WI38 (cell line): ENCODE measurements around the gene CETN1.
A peak's percentile ranks its signal among the peaks of the same experiment; 100 is the strongest.

Experiments used
- H3K4me3 ChIP-seq: 2 replicates; pipeline ENCODE4 v1.5.1; 2011; ENCODE audit warnings: low read depth, mild to moderate bottlenecking, control low read depth, low read length
- TF ChIP-seq, protein P1 (sequence below): IDR thresholded peaks from 2 replicates; pipeline ENCODE4 v1.5.1; 2012; ENCODE audit warnings: low read depth, mild to moderate bottlenecking, control low read depth, low read length

Gene CETN1

DNA sequence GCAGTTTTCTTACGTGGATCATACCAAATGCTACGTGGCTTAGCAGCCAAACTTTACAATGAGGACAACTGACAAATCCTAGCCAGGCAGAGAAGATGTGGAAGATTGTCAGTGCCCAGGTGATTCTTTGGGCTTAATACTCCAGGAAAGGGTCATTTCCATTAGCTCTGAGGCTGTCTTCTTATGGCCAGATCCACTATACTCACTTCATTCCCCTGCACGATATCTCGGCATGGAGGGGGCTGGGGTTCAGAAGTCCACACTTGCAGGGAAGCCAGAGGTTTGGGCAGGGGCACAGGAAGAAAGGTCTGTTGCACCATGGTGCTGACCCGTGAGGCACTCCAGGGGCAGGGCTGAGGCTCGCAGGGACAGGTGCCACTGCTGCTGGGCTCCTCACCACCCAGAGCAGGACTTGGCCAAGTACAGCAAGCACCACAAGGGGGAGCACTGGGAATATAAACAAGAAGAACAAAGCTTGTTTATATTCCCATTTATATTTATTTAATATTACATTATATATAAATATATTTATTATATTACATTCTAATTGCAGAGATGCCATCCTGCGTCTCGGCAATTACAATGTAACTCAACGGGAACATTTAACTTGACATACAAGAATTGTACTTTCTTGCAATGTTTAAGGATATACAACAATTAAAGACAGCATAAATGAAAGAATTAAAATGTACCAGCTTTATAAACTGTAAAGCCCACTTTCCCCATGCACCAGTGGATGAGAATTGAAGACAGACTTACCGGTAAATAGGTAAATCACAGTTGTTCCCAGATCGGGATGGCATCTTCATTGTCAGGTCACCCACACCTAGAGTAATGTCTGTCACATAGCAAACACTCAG is 43.8 kb downstream of the CETN1 start:
- H3K4me3 ChIP-seq, result no peak overlapping the region
- TF ChIP-seq, protein P1, sequence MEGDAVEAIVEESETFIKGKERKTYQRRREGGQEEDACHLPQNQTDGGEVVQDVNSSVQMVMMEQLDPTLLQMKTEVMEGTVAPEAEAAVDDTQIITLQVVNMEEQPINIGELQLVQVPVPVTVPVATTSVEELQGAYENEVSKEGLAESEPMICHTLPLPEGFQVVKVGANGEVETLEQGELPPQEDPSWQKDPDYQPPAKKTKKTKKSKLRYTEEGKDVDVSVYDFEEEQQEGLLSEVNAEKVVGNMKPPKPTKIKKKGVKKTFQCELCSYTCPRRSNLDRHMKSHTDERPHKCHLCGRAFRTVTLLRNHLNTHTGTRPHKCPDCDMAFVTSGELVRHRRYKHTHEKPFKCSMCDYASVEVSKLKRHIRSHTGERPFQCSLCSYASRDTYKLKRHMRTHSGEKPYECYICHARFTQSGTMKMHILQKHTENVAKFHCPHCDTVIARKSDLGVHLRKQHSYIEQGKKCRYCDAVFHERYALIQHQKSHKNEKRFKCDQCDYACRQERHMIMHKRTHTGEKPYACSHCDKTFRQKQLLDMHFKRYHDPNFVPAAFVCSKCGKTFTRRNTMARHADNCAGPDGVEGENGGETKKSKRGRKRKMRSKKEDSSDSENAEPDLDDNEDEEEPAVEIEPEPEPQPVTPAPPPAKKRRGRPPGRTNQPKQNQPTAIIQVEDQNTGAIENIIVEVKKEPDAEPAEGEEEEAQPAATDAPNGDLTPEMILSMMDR, result peak; percentile 64

- TF ChIP-seq, protein P1, result no peak
- no peak overlapping the region for H3K4me3 ChIP-seq
Observed at GRCh38 chr18:627231-627630, 47.1 kb downstream of the CETN1 start.

DNA sequence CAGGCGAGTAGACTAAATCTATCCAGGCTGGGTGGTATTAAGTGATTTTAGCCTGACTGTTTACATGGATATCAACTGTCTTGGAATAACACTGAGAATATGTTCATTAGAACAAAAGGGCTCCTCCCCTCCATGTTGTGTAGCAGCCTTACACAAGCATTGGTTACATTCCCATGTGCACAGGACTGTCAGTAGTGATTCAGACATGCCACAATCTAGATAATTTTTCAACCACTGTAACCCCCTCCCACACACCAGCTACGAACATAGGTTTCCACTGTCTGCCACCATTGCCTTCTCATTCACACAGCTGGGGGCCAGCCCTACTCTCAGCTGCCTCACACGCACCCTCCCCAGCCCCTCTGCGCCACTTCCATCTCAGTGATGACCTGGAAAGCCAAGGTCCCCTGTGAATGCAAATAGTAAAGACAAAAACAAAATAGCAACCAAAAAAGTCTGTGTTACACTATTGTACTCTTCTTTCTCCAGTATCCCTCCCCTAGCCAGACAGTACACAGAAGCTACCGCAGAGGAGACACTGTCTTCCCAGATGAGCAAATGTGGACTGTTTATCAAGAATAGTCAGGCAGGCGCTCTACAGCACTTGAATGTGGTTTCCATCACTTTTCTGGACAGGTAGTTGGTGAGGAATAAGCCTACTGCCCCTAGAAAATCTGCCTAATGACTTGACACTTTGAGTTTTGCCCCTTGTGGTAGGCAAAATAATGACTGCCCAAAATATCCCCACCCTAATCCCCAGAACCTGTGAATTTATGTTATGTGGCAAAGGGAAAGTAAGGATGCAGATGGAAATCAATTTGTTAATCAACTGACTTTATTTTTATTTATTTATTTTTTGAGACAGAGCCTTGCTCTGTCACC is 49.3 kb downstream of the CETN1 start:
- H3K4me3 ChIP-seq, result no peak overlapping the region
- TF ChIP-seq, protein P1, result no peak

GRCh38 chr18:631560-631959 is 51.4 kb downstream of the CETN1 start:
- no peak overlapping the region for H3K4me3 ChIP-seq
- TF ChIP-seq, protein P1, result no peak
